IMR-90 (cell line): ENCODE results near the gene COPS2. TPM values are rescaled to one million over a fixed set of nuclear protein-coding genes. Genes with fewer than 3 reads are reported as not detected.

Experiments used
- ATAC-seq: fragments of 200-7000 bp; cut with Tn5 transposase; 2 replicates; pipeline ENCODE4 v1.9.1; 2020; ENCODE audit warnings: low read depth, mild to moderate bottlenecking, moderate library complexity
- BruUV-seq: library from RNA; stranded (reverse); fragments of 400-500 nt; replicated peaks from 2 replicates; lab custom pipeline; 2021; lab: Mats Ljungman, UMichigan
- CTCF ChIA-PET: fragments of 300-600 bp; formaldehyde crosslinking; extraction: SDS; loops from one replicate; lab custom pipeline; 2021; ENCODE audit warnings: antibody characterized with exemption; lab: Yijun Ruan, JAX
- POLR2A ChIA-PET: fragments of 300-600 bp; sonication (Branson Sonifier 250); formaldehyde crosslinking; loops from one replicate; lab custom pipeline; 2022; ENCODE audit warnings: antibody characterized with exemption; ENCODE audit not compliant: unreplicated experiment; lab: Charles Lee
- DNase-seq: peaks from one replicate; pipeline ENCODE4 v3.0.0; 2013
- H2AFZ ChIP-seq: replicated peaks from 2 replicates; pipeline ENCODE3; 2013; ENCODE audit warnings: low read length, mild to moderate bottlenecking; ENCODE audit not compliant: poor library complexity
- H2AK5ac ChIP-seq: 2 replicates; pipeline ENCODE4 v1.6.1; 2013; ENCODE audit warnings: low read depth, low read length, inconsistent platforms
- H2AK9ac ChIP-seq: replicated peaks from 2 replicates; pipeline ENCODE3; 2013; ENCODE audit warnings: mild to moderate bottlenecking, low read depth, low read length, moderate library complexity; ENCODE audit not compliant: poor library complexity
- H2BK120ac ChIP-seq: 2 replicates; pipeline ENCODE4 v1.6.1; 2013; ENCODE audit warnings: low read depth, low read length, inconsistent platforms
- H2BK15ac ChIP-seq: 3 replicates; pipeline ENCODE4 v1.6.1; 2013; ENCODE audit warnings: low read depth, low read length, inconsistent platforms
- H2BK20ac ChIP-seq: 2 replicates; pipeline ENCODE4 v1.6.1; 2013; ENCODE audit warnings: low read depth, mild to moderate bottlenecking, inconsistent platforms, low read length, moderate library complexity
- H2BK5ac ChIP-seq: 2 replicates; pipeline ENCODE4 v1.6.1; 2013; ENCODE audit warnings: mild to moderate bottlenecking, low read depth, low read length, inconsistent platforms; ENCODE audit not compliant: poor library complexity, severe bottlenecking
- H3K14ac ChIP-seq: replicated peaks from 2 replicates; pipeline ENCODE4 v1.6.1; 2013; ENCODE audit warnings: low read depth, low read length, inconsistent platforms
- H3K18ac ChIP-seq: 2 replicates; pipeline ENCODE4 v1.6.1; 2013; ENCODE audit warnings: low read depth, low read length, control low read depth
- H3K23ac ChIP-seq: 2 replicates; pipeline ENCODE4 v1.6.1; 2013; ENCODE audit warnings: low read depth, low read length, inconsistent platforms
- H3K27ac ChIP-seq: 2 replicates; pipeline ENCODE4 v1.5.1; 2013; ENCODE audit warnings: mild to moderate bottlenecking, control low read depth, low read length; ENCODE audit not compliant: insufficient read depth
- H3K27me3 ChIP-seq: 2 replicates; pipeline ENCODE4 v1.6.1; 2013; ENCODE audit warnings: low read length; ENCODE audit not compliant: control insufficient read depth, insufficient read depth
- H3K36me3 ChIP-seq: 2 replicates; pipeline ENCODE4 v1.6.1; 2013; ENCODE audit warnings: low read length, mixed read lengths; ENCODE audit not compliant: control insufficient read depth, insufficient read depth
- H3K4ac ChIP-seq: 2 replicates; pipeline ENCODE4 v1.6.1; 2013; ENCODE audit warnings: low read depth, low read length, inconsistent platforms
- H3K4me1 ChIP-seq: 2 replicates; pipeline ENCODE4 v1.6.1; 2013; ENCODE audit warnings: low read length, mixed read lengths; ENCODE audit not compliant: control insufficient read depth, insufficient read depth
- H3K4me2 ChIP-seq: 2 replicates; pipeline ENCODE4 v1.6.1; 2013; ENCODE audit warnings: low read depth, mild to moderate bottlenecking, control low read depth, low read length, moderate library complexity
- H3K4me3 ChIP-seq: 2 replicates; pipeline ENCODE4 v1.5.1; 2013; ENCODE audit warnings: low read depth, mild to moderate bottlenecking, control low read depth, low read length, moderate library complexity; ENCODE audit not compliant: insufficient read depth
- H3K56ac ChIP-seq: 2 replicates; pipeline ENCODE4 v1.6.1; 2013; ENCODE audit warnings: low read length, inconsistent platforms; ENCODE audit not compliant: insufficient read depth; ENCODE audit errors: extremely low read depth
- H3K79me1 ChIP-seq, 2 experiments: 2 replicates each; pipeline ENCODE4 v1.6.1; 2013; ENCODE audit warnings: low read length in 2 of 2, inconsistent platforms in 1 of 2, low read depth in 1 of 2
- H3K9ac ChIP-seq: 2 replicates; pipeline ENCODE4 v1.6.1; 2013; ENCODE audit warnings: low read depth, low read length, control low read depth
- H3K9me1 ChIP-seq: 2 replicates; pipeline ENCODE4 v1.6.1; 2013; ENCODE audit warnings: low read length, inconsistent platforms; ENCODE audit not compliant: insufficient read depth
- H3K9me3 ChIP-seq: 2 replicates; pipeline ENCODE4 v1.6.1; 2013; ENCODE audit warnings: low read length; ENCODE audit not compliant: control insufficient read depth, insufficient read depth
- H4K20me1 ChIP-seq: 2 replicates; pipeline ENCODE4 v1.6.1; 2013; ENCODE audit warnings: low read length, inconsistent platforms; ENCODE audit not compliant: insufficient read depth
- H4K5ac ChIP-seq: 2 replicates; pipeline ENCODE4 v1.6.1; 2013; ENCODE audit warnings: mild to moderate bottlenecking, low read depth, low read length, control low read depth
- H4K8ac ChIP-seq, 2 experiments: 2 replicates each; pipeline ENCODE4 v1.6.1; 2013; ENCODE audit warnings: low read depth in 2 of 2, low read length in 2 of 2, control low read depth in 1 of 2, inconsistent platforms in 1 of 2
- H4K91ac ChIP-seq: 2 replicates; pipeline ENCODE4 v1.6.1; 2013; ENCODE audit warnings: low read depth, low read length, inconsistent platforms; ENCODE audit not compliant: insufficient read depth
- CEBPB ChIP-seq: IDR thresholded peaks from 2 replicates; pipeline ENCODE4 v1.6.1; 2012; ENCODE audit warnings: low read depth, low read length, improper control_type of control experiment
- WGBS, 2 experiments: methylation state at CpG; one replicate each; pipeline versions ENCODE4 v1.1.5 to v1.1.7; 2013; ENCODE audit warnings: missing lambda C conversion rate in 2 of 2; ENCODE audit not compliant: insufficient read length in 1 of 2; ENCODE audit errors: extremely low coverage in 2 of 2; 5-methylcytosine and 5-hydroxymethylcytosine counted together
- dilution Hi-C: fragments of 300-500 bp; cut with HindIII; formaldehyde crosslinking; loops from one replicate; pipeline ENCODE4 v1.14.3; 2018; ENCODE audit warnings: low sequenced_read_pairs; ENCODE audit not compliant: unreplicated experiment
- in situ Hi-C: fragments of 300-500 bp; cut with MboI; formaldehyde crosslinking; loops from 3 replicates; pipeline ENCODE4 v1.14.3; 2019; ENCODE audit warnings: low sequenced_read_pairs, inconsistent platforms, mixed read lengths
- intact Hi-C: fragments of 100-400 bp; cut with micrococcal nuclease; formaldehyde crosslinking; loops from 2 replicates; pipeline ENCODE4 v1.10.0; 2022
- polyA plus RNA-seq, 3 experiments: library from polyadenylated mRNA; depleted of rRNA; stranded (reverse); fragments of >200 nt; gene quantifications; 2 replicates each; pipeline ENCODE4 v1.2.3, GENCODE V29; 2012; ENCODE audit warnings: low replicate concordance in 1 of 3
- total RNA-seq: library from RNA; depleted of rRNA; stranded (reverse); fragments of >200 nt; gene quantifications from 2 replicates; pipeline ENCODE4 v1.2.3, GENCODE V29; 2012
- TF ChIP-seq, protein P1 (sequence below): fragments of 150-350 bp; IDR thresholded peaks from 2 replicates; pipeline ENCODE4 v1.6.1; 2017; ENCODE audit warnings: mild to moderate bottlenecking, antibody characterized with exemption, low read length, low read depth

COPS2 gene
- total and polyA plus RNA-seq, 2 of the 4 experiments (the other 2 are of a cell fraction): 54.6 to 75.6 TPM

DNA sequence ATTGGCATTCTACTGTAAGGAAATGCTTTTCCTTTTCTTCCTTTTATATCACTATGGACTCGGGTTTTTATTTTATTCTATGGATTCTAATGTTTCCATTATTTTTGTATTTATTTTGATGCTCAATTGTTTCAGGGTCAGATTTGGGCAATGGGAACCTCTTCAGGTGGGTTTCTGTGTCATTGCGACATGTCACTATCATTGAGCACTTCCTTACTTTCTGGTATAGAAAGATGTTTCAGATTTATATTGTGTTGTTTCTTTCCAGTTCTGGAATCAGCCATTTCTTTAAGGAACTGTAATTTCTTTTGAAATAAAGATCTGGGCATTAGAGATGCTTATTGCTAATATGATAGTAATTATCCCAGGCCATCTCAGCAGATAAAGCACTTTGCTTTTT lies 36.5 kb upstream of the COPS2 start:
- POLR2A ChIA-PET: no interaction called here
- Histone ChIP-seq H2BK120ac (no peak overlapping the region), H4K5ac (no peak overlapping the region), H2BK20ac (no peak overlapping the region), H2AFZ (no peak overlapping the region), H3K4me3 (no peak overlapping the region), H2BK5ac (no peak overlapping the region), H3K9me1 (peaks cover 17% of the 10 kb centered on the region), H3K27ac (no peak overlapping the region), H3K4ac (no peak overlapping the region), H3K23ac (no peak overlapping the region), H4K91ac (no peak overlapping the region), H3K36me3 (no peaks in the 10 kb centered on the region), H3K4me2 (no peak overlapping the region), H3K9me3 (no peaks in the 10 kb centered on the region), H3K27me3 (no peaks in the 10 kb centered on the region), H3K4me1 (peaks cover 7% of the 10 kb centered on the region), H4K20me1 (peaks cover 16% of the 10 kb centered on the region), H3K79me1 (peaks cover 30 to 51% of the 10 kb centered on the region in 2 experiments), H3K18ac (no peak overlapping the region), H2AK9ac (no peak overlapping the region), H3K9ac (no peak overlapping the region), H3K56ac (no peak overlapping the region), H2AK5ac (no peak overlapping the region), H3K14ac (no peak overlapping the region), H2BK15ac (no peak overlapping the region), H4K8ac (no peak overlapping the region)
- no TSS peak for BruUV-seq
- ATAC-seq (no peak), DNase-seq (no peak)
- dilution Hi-C loops (no loop called here), intact Hi-C loops (no loop called here), in situ Hi-C loops (no loop called here)
- WGBS, 2 experiments: no CpG with 5 or more reads among the region's 2 CpGs
- CTCF ChIA-PET: no interaction called here
- peak; percentile 61 for TF ChIP-seq CEBPB
- TF ChIP-seq, protein P1, sequence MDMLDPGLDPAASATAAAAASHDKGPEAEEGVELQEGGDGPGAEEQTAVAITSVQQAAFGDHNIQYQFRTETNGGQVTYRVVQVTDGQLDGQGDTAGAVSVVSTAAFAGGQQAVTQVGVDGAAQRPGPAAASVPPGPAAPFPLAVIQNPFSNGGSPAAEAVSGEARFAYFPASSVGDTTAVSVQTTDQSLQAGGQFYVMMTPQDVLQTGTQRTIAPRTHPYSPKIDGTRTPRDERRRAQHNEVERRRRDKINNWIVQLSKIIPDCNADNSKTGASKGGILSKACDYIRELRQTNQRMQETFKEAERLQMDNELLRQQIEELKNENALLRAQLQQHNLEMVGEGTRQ: no peak
